HG02588 (cell line): ENCODE data around the gene ABO.
"Not testable (repeated sequence)": the region's sequence is repeated elsewhere in the genome, so short reads cannot be mapped to it uniquely, and the experiment has no call there.

Experiments
- ATAC-seq: cut with Tn5 transposase; IDR thresholded peaks from one replicate; pipeline ENCODE4 v1.9.1; 2021; ENCODE audit warnings: mild to moderate bottlenecking, moderate library complexity; ENCODE audit not compliant: unreplicated experiment

Gene ABO

GRCh38 chr9:133246991-133247390, 28.0 kb downstream of the ABO start:
- ATAC-seq = no peak

GRCh38 chr9:133246562-133246961, 28.4 kb downstream of the ABO start:
- no peak for ATAC-seq

GRCh38 chr9:133242991-133243390, 32.0 kb downstream of the ABO start:
- ATAC-seq = no peak

GRCh38 chr9:133242241-133242640, 32.8 kb downstream of the ABO start:
- no peak for ATAC-seq

- no peak for ATAC-seq
These were observed 35.4 kb downstream of the ABO start for GRCh38 chr9:133239533-133240090.

GRCh38 chr9:133238851-133239532, 36.0 kb downstream of the ABO start:
- no peak for ATAC-seq

- no peak for ATAC-seq
These were observed 36.6 kb downstream of the ABO start for GRCh38 chr9:133238272-133238850.

- no peak for ATAC-seq
These were observed 37.8 kb downstream of the ABO start for GRCh38 chr9:133237035-133237731.

- not testable (repeated sequence) for ATAC-seq
These were observed 38.5 kb downstream of the ABO start for GRCh38 chr9:133236291-133237034.

GRCh38 chr9:133235549-133236222, 39.3 kb downstream of the ABO start:
- ATAC-seq = no peak

- no peak for ATAC-seq
These were observed 40.3 kb downstream of the ABO start for GRCh38 chr9:133234577-133235322.

- no peak for ATAC-seq
These were observed 41.1 kb downstream of the ABO start for GRCh38 chr9:133233681-133234432.

GRCh38 chr9:133231934-133232568, 43.0 kb downstream of the ABO start:
- ATAC-seq = not testable (repeated sequence)

GRCh38 chr9:133230514-133230913, 44.5 kb downstream of the ABO start:
- not testable (repeated sequence) for ATAC-seq

- no peak for ATAC-seq
These were observed 44.9 kb downstream of the ABO start for GRCh38 chr9:133230093-133230492.

- not testable (repeated sequence) for ATAC-seq
These were observed 46.4 kb downstream of the ABO start for GRCh38 chr9:133228474-133229193.

GRCh38 chr9:133227996-133228395, 47.0 kb downstream of the ABO start:
- not testable (repeated sequence) for ATAC-seq

- no peak for ATAC-seq
These were observed 47.6 kb downstream of the ABO start for GRCh38 chr9:133227242-133227860.
